H1 (cell line): ENCODE results near the gene SLC34A1. TPM values are rescaled to one million over a fixed set of nuclear protein-coding genes. Genes with fewer than 3 reads are reported as not detected.
A peak's percentile ranks its signal among the peaks of the same experiment; 100 is the strongest.

ENCODE experiments used
- CTCF ChIA-PET: fragments of 300-600 bp; sonication (Branson Sonifier 250); formaldehyde crosslinking; loops from one replicate; lab custom pipeline; 2021; ENCODE audit not compliant: partially characterized antibody; lab: Charles Lee
- POLR2A ChIA-PET: fragments of 300-600 bp; sonication (Branson Sonifier 250); formaldehyde crosslinking; loops from one replicate; lab custom pipeline; 2021; ENCODE audit warnings: inconsistent platforms; ENCODE audit not compliant: partially characterized antibody; lab: Charles Lee
- DNase-seq, 2 experiments: peaks; one replicate each; pipeline versions ENCODE4 v3.0.0 to v3.0.0-alpha.2; 2010 to 2022; ENCODE audit warnings: low spot score in 2 of 2, low read depth in 1 of 2, mixed read lengths in 1 of 2
- FAIRE-seq: peaks from 2 replicates; lab custom pipeline; 2011; peaks lifted over from hg19 to GRCh38; lab: Jason Lieb, UNC
- H2AFZ ChIP-seq: 2 replicates; pipeline ENCODE4 v1.8.1; 2012; ENCODE audit warnings: low read length, inconsistent platforms
- H2AK5ac ChIP-seq: 2 replicates; pipeline ENCODE4 v1.6.1; 2013; ENCODE audit warnings: low read depth, low read length
- H2BK120ac ChIP-seq: replicated peaks from 2 replicates; pipeline ENCODE3; 2013; ENCODE audit warnings: low read depth, low read length, inconsistent platforms
- H2BK12ac ChIP-seq: 2 replicates; pipeline ENCODE4 v1.6.1; 2013; ENCODE audit warnings: low read depth, low read length
- H2BK15ac ChIP-seq: 2 replicates; pipeline ENCODE4 v1.6.1; 2013; ENCODE audit warnings: low read length
- H2BK20ac ChIP-seq: 2 replicates; pipeline ENCODE4 v1.6.1; 2013; ENCODE audit warnings: low read length
- H2BK5ac ChIP-seq: 2 replicates; pipeline ENCODE4 v1.6.1; 2013; ENCODE audit warnings: low read depth, low read length
- H3K14ac ChIP-seq: 2 replicates; pipeline ENCODE4 v1.6.1; 2013; ENCODE audit warnings: inconsistent platforms; ENCODE audit not compliant: insufficient read length
- H3K18ac ChIP-seq: 2 replicates; pipeline ENCODE4 v1.6.1; 2013; ENCODE audit warnings: low read length; ENCODE audit errors: extremely low read depth
- H3K23ac ChIP-seq: 2 replicates; pipeline ENCODE4 v1.6.1; 2013; ENCODE audit warnings: inconsistent platforms; ENCODE audit not compliant: insufficient read length
- H3K23me2 ChIP-seq: 2 replicates; pipeline ENCODE4 v1.6.1; 2013; ENCODE audit warnings: low read depth, low read length
- H3K27ac ChIP-seq: 2 replicates; pipeline ENCODE4 v1.6.1; 2011; ENCODE audit warnings: low read depth, low read length, inconsistent platforms
- H3K27me3 ChIP-seq, 4 experiments: replicated peaks in 1 of 4; 1 replicate in 1 of 4; 2 replicates in 3 of 4; pipeline versions ENCODE4 v1.6.1 to v1.8.1; 2011 to 2013; ENCODE audit warnings: low read length in 3 of 4, mild to moderate bottlenecking in 3 of 4, inconsistent platforms in 2 of 4, mixed read lengths in 2 of 4, moderate library complexity in 1 of 4; ENCODE audit not compliant: control insufficient read depth in 3 of 4, insufficient read depth in 3 of 4; ENCODE audit errors: extremely low read depth in 1 of 4
- H3K36me3 ChIP-seq, 4 experiments: 2 replicates each; pipeline versions ENCODE4 v1.6.1 to v1.8.1; 2011 to 2013; ENCODE audit warnings: mild to moderate bottlenecking in 4 of 4, low read length in 3 of 4, moderate library complexity in 2 of 4, control low read depth in 1 of 4, inconsistent platforms in 1 of 4; ENCODE audit not compliant: insufficient read depth in 4 of 4, control insufficient read depth in 2 of 4
- H3K4ac ChIP-seq: replicated peaks from 2 replicates; pipeline ENCODE3; 2013; ENCODE audit warnings: low read length, low read depth, mixed read lengths, inconsistent platforms; ENCODE audit not compliant: insufficient read length
- H3K4me1 ChIP-seq, 4 experiments: replicated peaks in 1 of 4; 1 replicate in 1 of 4; 2 replicates in 3 of 4; pipeline versions ENCODE4 v1.6.1 to v1.8.1; 2011 to 2013; ENCODE audit warnings: low read length in 3 of 4, inconsistent platforms in 2 of 4, mixed read lengths in 1 of 4; ENCODE audit not compliant: insufficient read depth in 4 of 4, control insufficient read depth in 3 of 4
- H3K4me2 ChIP-seq, 2 experiments: 2 replicates each; pipeline versions ENCODE4 v1.6.1 to v1.8.1; 2011 to 2013; ENCODE audit warnings: low read depth in 2 of 2, low read length in 2 of 2, control low read depth in 1 of 2, inconsistent platforms in 1 of 2, mild to moderate bottlenecking in 1 of 2; ENCODE audit not compliant: insufficient read depth in 1 of 2
- H3K4me3 ChIP-seq, 4 experiments: fragments of 200-600, 300-600 bp in 1 of 4; sonication (generic), shearing (Covaris generic), sonication (Bioruptor Twin) in 1 of 4; 2 replicates each; pipeline versions ENCODE4 v1.5.1 to v1.8.1; 2011 to 2016; ENCODE audit warnings: low read length in 4 of 4, low read depth in 3 of 4, control low read depth in 2 of 4, inconsistent platforms in 2 of 4, mild to moderate bottlenecking in 2 of 4, mixed read lengths in 1 of 4, moderate library complexity in 1 of 4; ENCODE audit not compliant: insufficient read depth in 2 of 4; ENCODE audit errors: extremely low read depth in 1 of 4
- H3K56ac ChIP-seq: replicated peaks from 2 replicates; pipeline ENCODE3; 2013; ENCODE audit warnings: low read depth, mild to moderate bottlenecking, mixed read lengths, low read length, inconsistent platforms; ENCODE audit not compliant: insufficient read length
- H3K79me1 ChIP-seq: 2 replicates; pipeline ENCODE4 v1.6.1; 2013; ENCODE audit warnings: low read depth, low read length, control low read depth
- H3K79me2 ChIP-seq, 2 experiments: 2 replicates each; pipeline versions ENCODE4 v1.6.1 to v1.8.1; 2012 to 2013; ENCODE audit warnings: low read length in 2 of 2, mild to moderate bottlenecking in 2 of 2, inconsistent platforms in 1 of 2; ENCODE audit not compliant: insufficient read depth in 2 of 2, control insufficient read depth in 1 of 2
- H3K9ac ChIP-seq, 4 experiments: replicated peaks in 1 of 4; 1 replicate in 1 of 4; 2 replicates in 3 of 4; pipeline versions ENCODE4 v1.6.1 to v1.8.1; 2011 to 2013; ENCODE audit warnings: low read depth in 3 of 4, low read length in 3 of 4, control low read depth in 2 of 4, mild to moderate bottlenecking in 2 of 4, moderate library complexity in 2 of 4, inconsistent platforms in 1 of 4; ENCODE audit errors: extremely low read depth in 1 of 4
- H3K9me3 ChIP-seq, 2 experiments: 2 replicates each; pipeline versions ENCODE4 v1.6.1 to v1.8.1; 2012 to 2013; ENCODE audit warnings: mild to moderate bottlenecking in 2 of 2, moderate library complexity in 2 of 2, control low read depth in 1 of 2, inconsistent platforms in 1 of 2, low read depth in 1 of 2, low read length in 1 of 2, mixed read lengths in 1 of 2; ENCODE audit not compliant: insufficient read depth in 2 of 2
- H4K20me1 ChIP-seq, 2 experiments: replicated peaks in 1 of 2; 2 replicates each; pipeline versions ENCODE3 to v1.8.1; 2011 to 2013; ENCODE audit warnings: inconsistent platforms in 2 of 2, low read length in 2 of 2, mild to moderate bottlenecking in 1 of 2; ENCODE audit not compliant: insufficient read depth in 2 of 2, control insufficient read depth in 1 of 2
- H4K5ac ChIP-seq: 2 replicates; pipeline ENCODE4 v1.6.1; 2013; ENCODE audit warnings: low read length, low read depth, mixed read lengths, inconsistent platforms; ENCODE audit not compliant: insufficient read length
- H4K8ac ChIP-seq: 2 replicates; pipeline ENCODE4 v1.8.0; 2013; ENCODE audit warnings: mild to moderate bottlenecking, moderate library complexity, low read length, inconsistent platforms; ENCODE audit not compliant: insufficient read depth; ENCODE audit errors: extremely low read depth
- H4K91ac ChIP-seq: replicated peaks from 2 replicates; pipeline ENCODE3; 2013; ENCODE audit warnings: low read length, mixed read lengths, inconsistent platforms; ENCODE audit not compliant: insufficient read length
- BRCA1 ChIP-seq: IDR thresholded peaks from 2 replicates; pipeline ENCODE4 v1.6.1; 2012; ENCODE audit warnings: low read depth, low read length, improper control_type of control experiment
- CHD1 ChIP-seq: IDR thresholded peaks from 2 replicates; pipeline ENCODE4 v1.6.1; 2012; ENCODE audit warnings: low read depth, low read length, improper control_type of control experiment
- FOSL1 ChIP-seq: IDR thresholded peaks from 2 replicates; pipeline ENCODE4 v1.6.1; 2011; ENCODE audit warnings: mild to moderate bottlenecking, low read depth, low read length, moderate library complexity; ENCODE audit not compliant: insufficient read depth
- KDM1A ChIP-seq: fragments of 200-600, 300-600 bp; sonication (generic); IDR thresholded peaks from 2 replicates; pipeline ENCODE4 v1.7.1; 2016; ENCODE audit warnings: mild to moderate bottlenecking, low read length, borderline replicate concordance
- KDM5A ChIP-seq: fragments of 200-600 bp; IDR thresholded peaks from 2 replicates; pipeline ENCODE4 v1.7.1; 2012; ENCODE audit warnings: mild to moderate bottlenecking, low read length, inconsistent platforms, mixed read lengths
- NANOG ChIP-seq: IDR thresholded peaks from 2 replicates; pipeline ENCODE4 v1.6.1; 2011; ENCODE audit warnings: low read length, low read depth, mild to moderate bottlenecking, inconsistent platforms; ENCODE audit not compliant: insufficient read depth, poor library complexity, severe bottlenecking
- NRF1 ChIP-seq: IDR thresholded peaks from 2 replicates; pipeline ENCODE4 v1.6.1; 2011; ENCODE audit warnings: mild to moderate bottlenecking, low read depth, low read length, improper control_type of control experiment
- PHF8 ChIP-seq: fragments of 200-600 bp; sonication (generic); conservative IDR thresholded peaks from 2 replicates; pipeline ENCODE4 v1.7.1; 2012; ENCODE audit warnings: low read depth, mild to moderate bottlenecking, inconsistent platforms, low read length, moderate library complexity
- RAD21 ChIP-seq, 2 experiments: IDR thresholded peaks in 1 of 2; conservative IDR thresholded peaks in 1 of 2; 2 replicates each; pipeline ENCODE4 v1.6.1; 2011; ENCODE audit warnings: low read depth in 2 of 2, low read length in 2 of 2, improper control_type of control experiment in 1 of 2, inconsistent platforms in 1 of 2, mild to moderate bottlenecking in 1 of 2, moderate library complexity in 1 of 2
- SRF ChIP-seq: IDR thresholded peaks from 2 replicates; pipeline ENCODE4 v1.6.1; 2011; ENCODE audit warnings: mild to moderate bottlenecking, low read depth, low read length, moderate library complexity
- TBP ChIP-seq: IDR thresholded peaks from 2 replicates; pipeline ENCODE4 v1.6.1; 2011; ENCODE audit warnings: low read depth, low read length, improper control_type of control experiment
- TCF12 ChIP-seq: IDR thresholded peaks from 2 replicates; pipeline ENCODE4 v1.6.1; 2011; ENCODE audit warnings: low read depth, mild to moderate bottlenecking, low read length
- ZNF274 ChIP-seq: IDR thresholded peaks from 2 replicates; pipeline ENCODE4 v1.7.0; 2012; ENCODE audit warnings: low read length, borderline replicate concordance; ENCODE audit errors: extremely low read depth
- WGBS, 2 experiments: shearing (Covaris generic) in 1 of 2; methylation state at CpG; one replicate each; pipeline versions ENCODE4 v1.1.6 to v1.1.7; 2013 to 2015; ENCODE audit warnings: low lambda C conversion rate in 2 of 2, mixed read lengths in 2 of 2, inconsistent platforms in 1 of 2, low coverage in 1 of 2, missing lambda C conversion rate in 1 of 2; ENCODE audit not compliant: insufficient replicate concordance in 2 of 2, insufficient coverage in 1 of 2, insufficient read length in 1 of 2; ENCODE audit errors: extremely low coverage in 1 of 2, missing lambda C conversion rate in 1 of 2; 5-methylcytosine and 5-hydroxymethylcytosine counted together
- polyA plus RNA-seq, 7 experiments: library from polyadenylated mRNA; depleted of rRNA in 3 of 7; stranded (reverse) in 5 of 7; unstranded in 2 of 7; fragments of >200 nt in 5 of 7; fragments of 200-250 nt in 2 of 7; gene quantifications; 1 replicate in 5 of 7; 2 replicates in 1 of 7; 4 replicates in 1 of 7; pipeline versions ENCODE4 v1.2.1 to v1.2.3, GENCODE V29; 2011 to 2013; ENCODE audit warnings: missing spikeins in 2 of 7, mixed read lengths in 2 of 7
- total RNA-seq: library from RNA; stranded (reverse); fragmentation: NEBNext Ultra II Directional; extraction: Animal tissue kit (Norgen Biotek cat#: 25700); gene quantifications from 2 replicates; pipeline ENCODE4 v1.2.1, GENCODE V29; 2021

SLC34A1 gene
- total and polyA plus RNA-seq, 2 of the 8 experiments (the other 6 are each of a cell fraction or from before 2014, with no cell fraction given): not detected

DNA sequence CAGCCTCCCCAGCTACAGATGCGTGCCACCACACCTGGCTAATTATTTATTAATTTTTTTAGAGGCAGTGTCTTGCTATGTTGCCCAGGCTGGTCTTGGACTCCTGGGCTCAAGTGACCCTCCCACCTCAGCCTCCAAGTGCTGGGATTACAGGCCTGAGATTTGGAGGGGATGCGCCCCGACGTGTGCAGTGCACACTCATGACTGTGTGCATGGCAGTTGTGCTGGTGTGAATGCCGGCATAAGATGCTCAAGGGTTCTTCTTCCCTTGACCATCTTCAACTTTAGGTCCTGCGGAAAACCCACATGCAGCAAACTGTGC is 3.5 kb upstream of the SLC34A1 start:
- Histone ChIP-seq H2BK5ac (no peak overlapping the region), H4K8ac (no peak overlapping the region), H2BK15ac (peak overlapping the region; percentile 83), H3K4ac (peak overlapping the region; percentile 77), H2BK20ac (0 out of 2 replicates have a peak overlapping the region, but pooled peaks have one; percentile 23), H2BK12ac (peak overlapping the region; percentile 77; the same call in 1 of the 2 replicates), H3K36me3 (no peaks in the 10 kb centered on the region), H3K9ac (no peak overlapping the region), H3K27me3 (peaks cover 0 to 2% (median under 1%) of the 10 kb centered on the region in 4 experiments; a peak in 2 of 7 replicates), H3K23ac (no peak overlapping the region), H4K5ac (no peak overlapping the region), H2BK120ac (peak overlapping the region; percentile 72), H3K4me2 (no peak overlapping the region), H2AFZ (no peak overlapping the region), H3K4me3 (no peak overlapping the region), H4K91ac (peak overlapping the region; percentile 89), H3K27ac (no peak overlapping the region), H3K23me2 (no peaks in the 10 kb centered on the region), H3K4me1 (peaks cover 0 to 13% (median 2%) of the 10 kb centered on the region in 4 experiments; a peak in 4 of 7 replicates), H3K56ac (no peak overlapping the region), H3K79me1 (no peaks in the 10 kb centered on the region), H3K9me3 (no peaks in the 10 kb centered on the region), H3K14ac (no peak overlapping the region), H2AK5ac (no peak overlapping the region; the same call in 1 of the 2 replicates), H3K18ac (no peak overlapping the region), H4K20me1 (no peaks in the 10 kb centered on the region), H3K79me2 (no peaks in the 10 kb centered on the region)
- WGBS, 2 experiments: 92% methylated on average over 5 of the region's 6 CpGs; no CpG with 5 or more reads in 1 of the 2 experiments
- DNase-seq (no peak), FAIRE-seq (no peak)
- POLR2A ChIA-PET: interaction anchor here (0.8 to 3.1 kb wide), 5 partner anchors 8 to 75 kb away, joined by 3 to 14 read pairs (median 5); partner anchors contain the start of gene GRK6
- CTCF ChIA-PET: interaction anchor here (0.6 to 18.7 kb wide), 5 partner anchors 8 to 113 kb away, joined by 3 to 430 read pairs (median 363); partner anchors contain the start of genes PRR7 and SLC34A1
- TF ChIP-seq NRF1 (no peak), RAD21 (IDR thresholded peaks at IDR 0.05 in 1 of 2, conservative IDR thresholded peaks at IDR 0.05 in 1 of 2; ENCODE audit: low read depth in 2 of 2, low read length in 2 of 2) (no peak), PHF8 (no peak), CHD1 (no peak), SRF (no peak), ZNF274 (no peak), FOSL1 (no peak), KDM5A (no peak), TBP (no peak), TCF12 (no peak), BRCA1 (no peak), KDM1A (no peak), NANOG (no peak)
